ENCODE results near the gene RSRC1. TPM values are rescaled to one million over a fixed set of nuclear protein-coding genes. Genes with fewer than 3 reads are reported as not detected.

RSRC1 gene
- total and polyA plus RNA-seq, 2 of the 8 experiments (the other 6 are each of a cell fraction or from before 2014, with no cell fraction given) = 2.0 to 27.9 TPM

DNA sequence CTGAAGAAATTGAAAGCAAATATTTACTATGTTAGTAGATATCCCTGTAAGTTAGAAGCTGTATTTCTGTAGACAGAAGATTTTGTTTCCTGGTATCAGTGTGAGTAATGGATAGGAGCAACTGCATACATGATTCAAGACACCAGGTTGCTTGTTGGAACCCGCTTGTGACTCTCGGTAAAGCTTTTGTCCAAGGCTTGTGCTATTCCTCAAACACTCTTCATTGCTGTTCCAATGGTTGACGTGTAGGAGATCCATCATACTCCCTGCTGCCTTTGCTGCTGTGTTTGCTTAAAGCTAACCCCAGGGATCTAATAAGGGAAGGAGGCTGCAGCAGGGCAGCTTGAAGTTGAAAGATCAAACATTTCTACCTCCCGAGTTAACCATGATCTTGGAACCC, 160.1 kb downstream of the RSRC1 start:
- no peaks in the 10 kb centered on the region; a peak in 2 of 4 replicates for H3K9me3 ChIP-seq (ENCODE audit: insufficient read depth in 2 of 2, low read depth in 1 of 2, low read length in 1 of 2)
- no peak overlapping the region for H2AFZ ChIP-seq (ENCODE audit: low read length)
- FAIRE-seq = no peak
- H3K27ac ChIP-seq (ENCODE audit: low read depth, low read length) = no peak overlapping the region
- WGBS, 2 experiments (ENCODE audit: extremely low coverage in 1 of 2, insufficient coverage in 1 of 2, insufficient read length in 1 of 2, insufficient replicate concordance in 2 of 2, low coverage in 1 of 2, low lambda C conversion rate in 2 of 2, missing lambda C conversion rate in 1 of 2) = 92% methylated on average over 4 of the region's 4 CpGs; no CpG with 5 or more reads in 1 of the 2 experiments
- H2BK5ac ChIP-seq (ENCODE audit: low read depth, low read length) = no peak overlapping the region
- H3K36me3 ChIP-seq (ENCODE audit: control insufficient read depth in 2 of 4, insufficient read depth in 4 of 4, low read length in 3 of 4) = no peaks in the 10 kb centered on the region
- no peak overlapping the region for H3K4me2 ChIP-seq (ENCODE audit: insufficient read depth in 1 of 2, low read depth in 2 of 2, low read length in 2 of 2)
- no peak overlapping the region for H2AK5ac ChIP-seq (ENCODE audit: low read depth, low read length)
- ChIA-PET POLR2A (ENCODE audit: partially characterized antibody) (no interaction called here), CTCF (ENCODE audit: partially characterized antibody) (interaction anchor here (0.7 to 1.4 kb wide), 2 partner anchors 10 kb away, joined by 3 to 4 read pairs; no protein-coding TSS in a partner anchor)
- DNase-seq (ENCODE audit: low read depth in 1 of 2, low spot score in 2 of 2) = no peak
- no peaks in the 10 kb centered on the region for H3K79me1 ChIP-seq (ENCODE audit: low read depth, low read length)
- H3K18ac ChIP-seq (ENCODE audit: extremely low read depth, low read length) = no peak overlapping the region
- no peaks in the 10 kb centered on the region for H3K23me2 ChIP-seq (ENCODE audit: low read depth, low read length)
- H3K9ac ChIP-seq (replicated peaks in 1 of 4; ENCODE audit: extremely low read depth in 1 of 4, low read depth in 3 of 4, low read length in 3 of 4) = no peak overlapping the region
- no peak overlapping the region for H2BK120ac ChIP-seq (replicated peaks; ENCODE audit: low read depth, low read length)
- H2BK12ac ChIP-seq (ENCODE audit: low read depth, low read length) = no peak overlapping the region
- no peak overlapping the region for H3K56ac ChIP-seq (replicated peaks; ENCODE audit: insufficient read length, low read depth, low read length)
- no peak overlapping the region for H3K4ac ChIP-seq (replicated peaks; ENCODE audit: insufficient read length, low read depth, low read length)
- no peak overlapping the region for H4K8ac ChIP-seq (ENCODE audit: extremely low read depth, insufficient read depth, low read length)
- H3K4me1 ChIP-seq (replicated peaks in 1 of 4; ENCODE audit: control insufficient read depth in 3 of 4, insufficient read depth in 4 of 4, low read length in 3 of 4) = no peaks in the 10 kb centered on the region
- H4K91ac ChIP-seq (replicated peaks; ENCODE audit: insufficient read length, low read length) = no peak overlapping the region
- H2BK20ac ChIP-seq (ENCODE audit: low read length) = no peak overlapping the region
- H3K14ac ChIP-seq (ENCODE audit: insufficient read length) = no peak overlapping the region
- H4K5ac ChIP-seq (ENCODE audit: insufficient read length, low read depth, low read length) = no peak overlapping the region
- no peaks in the 10 kb centered on the region for H3K27me3 ChIP-seq (replicated peaks in 1 of 4; ENCODE audit: control insufficient read depth in 3 of 4, extremely low read depth in 1 of 4, insufficient read depth in 3 of 4, low read length in 3 of 4)
- no peaks in the 10 kb centered on the region for H3K79me2 ChIP-seq (ENCODE audit: control insufficient read depth in 1 of 2, insufficient read depth in 2 of 2, low read length in 2 of 2)
- no peak overlapping the region for H3K23ac ChIP-seq (ENCODE audit: insufficient read length)
- no peak overlapping the region for H2BK15ac ChIP-seq (ENCODE audit: low read length)
- H4K20me1 ChIP-seq (replicated peaks in 1 of 2; ENCODE audit: control insufficient read depth in 1 of 2, insufficient read depth in 2 of 2, low read length in 2 of 2) = no peaks in the 10 kb centered on the region
- H3K4me3 ChIP-seq (ENCODE audit: extremely low read depth in 1 of 4, insufficient read depth in 2 of 4, low read depth in 3 of 4, low read length in 4 of 4) = no peak overlapping the region
- TF ChIP-seq CREB1 (IDR thresholded peaks at IDR 0.05) (no peak), TAF7 (optimal IDR thresholded peaks at IDR 0.05; ENCODE audit: borderline replicate concordance, low read depth, low read length) (no peak), KDM5A (IDR thresholded peaks at IDR 0.05; ENCODE audit: low read length) (no peak), RBBP5 (IDR thresholded peaks at IDR 0.05; ENCODE audit: borderline replicate concordance, low read depth, low read length) (no peak), MAFK (IDR thresholded peaks at IDR 0.05; ENCODE audit: low read depth, low read length) (no peak), GABPA (IDR thresholded peaks at IDR 0.05; ENCODE audit: borderline replicate concordance, insufficient read depth, low read length) (no peak), SIX5 (IDR thresholded peaks at IDR 0.05; ENCODE audit: low read depth, low read length) (no peak), KDM4A (IDR thresholded peaks at IDR 0.05; ENCODE audit: low read depth, low read length, severe bottlenecking) (no peak)
- TF ChIP-seq, protein P1, sequence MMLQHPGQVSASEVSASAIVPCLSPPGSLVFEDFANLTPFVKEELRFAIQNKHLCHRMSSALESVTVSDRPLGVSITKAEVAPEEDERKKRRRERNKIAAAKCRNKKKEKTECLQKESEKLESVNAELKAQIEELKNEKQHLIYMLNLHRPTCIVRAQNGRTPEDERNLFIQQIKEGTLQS (IDR thresholded peaks at IDR 0.05; ENCODE audit: insufficient read depth, low read depth, low read length) = no peak

Data from H1 (cell line).